ENCODE measurements around the gene TP53BP2. TPM values are rescaled to one million over a fixed set of nuclear protein-coding genes. Genes with fewer than 3 reads are reported as not detected.
A peak's percentile ranks its signal among the peaks of the same experiment; 100 is the strongest.

TP53BP2 gene
- total and polyA plus RNA-seq, 10 donors, result 5.2 to 50.7 (median 39.5) TPM

DNA sequence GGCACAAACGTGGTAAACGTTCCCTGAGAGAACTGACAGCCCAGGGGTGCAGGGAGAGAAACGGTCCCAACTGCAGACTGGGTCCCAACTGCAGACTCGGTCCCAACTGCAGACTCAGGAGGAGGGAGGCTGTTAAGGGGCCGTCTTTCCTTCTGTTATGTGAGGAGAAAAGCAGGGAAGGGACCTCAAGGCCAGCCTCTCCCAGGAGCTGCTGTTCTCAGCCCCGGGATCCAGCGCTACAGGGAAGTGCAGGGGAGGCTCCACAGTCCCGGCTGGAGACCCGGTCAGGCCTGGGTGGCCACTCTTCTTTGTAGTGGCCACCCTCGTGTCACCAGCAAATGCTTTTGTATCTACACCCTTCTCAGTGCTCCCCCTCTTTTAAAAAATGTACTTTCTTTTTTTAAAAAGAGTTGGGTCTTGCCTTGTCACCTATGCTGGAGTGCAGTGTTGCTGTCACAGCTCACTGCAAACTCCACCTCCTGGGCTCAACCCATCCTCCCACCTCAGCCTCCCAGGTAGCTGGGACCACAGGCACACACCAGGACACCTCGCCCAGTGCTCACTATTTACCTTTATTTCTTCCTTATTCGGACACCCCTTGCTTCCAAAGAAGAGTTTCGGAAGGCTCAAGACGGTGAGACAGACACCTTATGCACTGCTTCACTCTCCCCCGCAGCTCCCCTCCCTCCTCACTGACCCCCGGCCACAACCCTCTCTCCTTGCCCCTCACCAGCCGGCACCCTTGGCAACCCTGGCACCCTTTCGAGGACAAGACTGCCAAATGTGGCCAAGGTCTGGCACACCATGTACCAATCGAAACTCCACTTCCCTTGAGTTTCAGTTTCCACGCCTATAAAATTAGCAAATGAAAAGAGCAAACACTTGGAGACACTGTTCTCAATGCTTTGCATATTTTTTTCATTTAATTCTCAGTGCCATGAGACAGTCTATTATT lies 111.6 kb downstream of the TP53BP2 start:
- peaks cover 0 to 27% (median 0%) of the 10 kb centered on the region in 6 donors for H3K36me3 ChIP-seq
- no peak overlapping the region for H3K4me3 ChIP-seq
- TF ChIP-seq, protein P1, sequence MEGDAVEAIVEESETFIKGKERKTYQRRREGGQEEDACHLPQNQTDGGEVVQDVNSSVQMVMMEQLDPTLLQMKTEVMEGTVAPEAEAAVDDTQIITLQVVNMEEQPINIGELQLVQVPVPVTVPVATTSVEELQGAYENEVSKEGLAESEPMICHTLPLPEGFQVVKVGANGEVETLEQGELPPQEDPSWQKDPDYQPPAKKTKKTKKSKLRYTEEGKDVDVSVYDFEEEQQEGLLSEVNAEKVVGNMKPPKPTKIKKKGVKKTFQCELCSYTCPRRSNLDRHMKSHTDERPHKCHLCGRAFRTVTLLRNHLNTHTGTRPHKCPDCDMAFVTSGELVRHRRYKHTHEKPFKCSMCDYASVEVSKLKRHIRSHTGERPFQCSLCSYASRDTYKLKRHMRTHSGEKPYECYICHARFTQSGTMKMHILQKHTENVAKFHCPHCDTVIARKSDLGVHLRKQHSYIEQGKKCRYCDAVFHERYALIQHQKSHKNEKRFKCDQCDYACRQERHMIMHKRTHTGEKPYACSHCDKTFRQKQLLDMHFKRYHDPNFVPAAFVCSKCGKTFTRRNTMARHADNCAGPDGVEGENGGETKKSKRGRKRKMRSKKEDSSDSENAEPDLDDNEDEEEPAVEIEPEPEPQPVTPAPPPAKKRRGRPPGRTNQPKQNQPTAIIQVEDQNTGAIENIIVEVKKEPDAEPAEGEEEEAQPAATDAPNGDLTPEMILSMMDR (IDR thresholded peaks at IDR 0.05 in 8 of 11, conservative IDR thresholded peaks at IDR 0.05 in 3 of 11), result no peak
- TF ChIP-seq POLR2A (IDR thresholded peaks at IDR 0.05) (no peak), POLR2AphosphoS5 (IDR thresholded peaks at IDR 0.05) (no peak)
- H3K27ac ChIP-seq, result peak overlapping the region in 4 of 8 donors; percentile 26 to 57 (median 42)
- peaks cover 9 to 52% (median 36%) of the 10 kb centered on the region in 6 donors for H3K4me1 ChIP-seq
- intact Hi-C loops (cut with DNase I; ENCODE audit: low total_unique reads), result no loop called here
- no peaks in the 10 kb centered on the region for H3K27me3 ChIP-seq (replicated peaks in 1 of 7)
- 72 to 90% (median 76%) methylated on average over 20 of the region's 20 CpGs for WGBS, 5 donors
- H3K9me3 ChIP-seq, result no peaks in the 10 kb centered on the region
- DNase-seq, result no peak

DNA sequence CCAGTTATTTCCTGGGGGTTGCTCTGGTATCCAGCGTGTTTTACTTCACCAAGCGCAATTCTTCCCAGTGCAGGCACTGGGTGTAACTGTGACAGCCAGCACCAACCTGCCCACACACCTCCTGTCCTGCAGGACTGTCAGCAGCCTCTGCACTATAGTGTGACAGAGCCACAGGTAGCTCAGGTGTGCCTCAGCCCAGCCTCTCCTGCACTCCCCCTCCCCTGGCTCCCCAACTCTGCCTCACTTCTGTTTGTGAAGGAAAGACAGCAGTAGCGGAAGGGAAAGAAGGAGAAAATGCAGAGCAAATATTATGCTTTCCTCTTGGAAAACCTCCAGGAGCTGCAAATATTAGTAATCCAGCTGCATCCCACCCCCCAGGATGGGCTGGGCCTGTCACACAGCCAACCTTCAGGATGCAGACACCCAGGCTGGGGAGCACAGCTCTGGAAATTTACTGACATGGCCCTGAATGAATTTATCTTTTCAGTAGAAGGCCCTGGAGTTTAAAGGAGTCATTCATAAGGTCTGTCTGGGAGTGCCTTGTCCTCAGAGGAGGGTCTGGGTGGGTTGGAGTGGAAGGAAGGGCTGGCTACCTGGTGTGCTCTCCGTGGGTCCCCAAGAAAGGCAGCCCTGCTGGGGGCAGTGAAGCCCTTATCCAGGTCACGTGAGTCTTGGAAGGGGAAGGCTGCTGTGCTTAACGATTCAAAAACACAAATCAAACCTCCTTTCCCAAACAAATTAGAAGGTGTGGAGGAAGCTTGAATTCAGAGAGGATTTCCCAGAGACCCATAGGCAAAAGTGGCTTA lies 112.6 kb downstream of the TP53BP2 start:
- no peak overlapping the region for H3K4me3 ChIP-seq
- 67 to 79% (median 79%) methylated on average over 6 of the region's 6 CpGs for WGBS, 5 donors
- intact Hi-C loops (cut with DNase I; ENCODE audit: low total_unique reads), result no loop called here
- peaks cover 0 to 25% (median 0%) of the 10 kb centered on the region in 6 donors for H3K36me3 ChIP-seq
- H3K27me3 ChIP-seq (replicated peaks in 1 of 7), result no peaks in the 10 kb centered on the region
- peak overlapping the region in 4 of 8 donors; percentile 26 to 57 (median 42) for H3K27ac ChIP-seq
- no peak for DNase-seq
- no peak for TF ChIP-seq POLR2A (IDR thresholded peaks at IDR 0.05)
- TF ChIP-seq POLR2AphosphoS5 (IDR thresholded peaks at IDR 0.05), result no peak
- TF ChIP-seq, protein P1 (IDR thresholded peaks at IDR 0.05 in 8 of 11, conservative IDR thresholded peaks at IDR 0.05 in 3 of 11), result no peak
- peaks cover 9 to 54% (median 36%) of the 10 kb centered on the region in 6 donors for H3K4me1 ChIP-seq
- no peaks in the 10 kb centered on the region for H3K9me3 ChIP-seq

DNA sequence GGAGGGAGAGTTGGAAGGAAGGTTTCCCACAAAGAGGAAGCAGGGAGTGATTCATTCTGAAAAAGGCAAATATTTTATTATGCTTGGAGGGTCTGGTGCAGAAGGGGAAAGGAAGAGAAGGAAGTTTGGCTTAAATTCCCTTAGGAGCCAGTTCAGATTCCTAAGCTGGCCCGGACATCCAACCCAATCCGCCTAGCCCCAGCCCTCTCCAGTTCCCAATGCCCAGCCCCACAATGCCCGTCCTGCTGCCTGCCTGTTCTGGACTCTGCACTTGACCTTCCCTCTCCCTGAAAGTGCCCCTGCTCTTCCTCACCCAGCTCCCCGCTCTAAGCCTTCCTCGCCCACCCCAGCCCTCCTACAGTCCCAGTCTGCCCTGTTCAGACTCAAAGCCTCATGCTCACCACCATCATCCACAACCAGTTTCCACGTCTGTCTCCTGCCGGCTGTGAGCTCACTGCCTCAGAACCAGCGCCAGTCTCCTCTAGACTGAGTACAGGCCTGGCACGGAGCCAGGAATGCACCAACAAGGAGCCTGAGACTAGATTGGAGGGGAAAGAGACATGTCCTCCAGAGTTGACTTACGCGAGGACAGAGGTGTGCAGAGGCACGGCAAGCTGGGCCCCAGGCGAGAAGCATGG lies 114.5 kb downstream of the TP53BP2 start:
- H3K36me3 ChIP-seq, result peaks cover 0 to 32% (median 0%) of the 10 kb centered on the region in 6 donors
- H3K27ac ChIP-seq, result peak overlapping the region in 3 of 8 donors; percentile 25 to 55 (median 51)
- intact Hi-C loops (cut with DNase I; ENCODE audit: low total_unique reads), result no loop called here
- no peaks in the 10 kb centered on the region for H3K9me3 ChIP-seq
- WGBS, 5 donors, result 68 to 82% (median 73%) methylated on average over 11 to 13 of the region's 13 CpGs
- no peak for DNase-seq
- TF ChIP-seq POLR2AphosphoS5 (IDR thresholded peaks at IDR 0.05), result peak in 1 of 3 donors; percentile 27
- TF ChIP-seq, protein P1 (IDR thresholded peaks at IDR 0.05 in 8 of 11, conservative IDR thresholded peaks at IDR 0.05 in 3 of 11), result no peak
- H3K27me3 ChIP-seq (replicated peaks in 1 of 7), result no peaks in the 10 kb centered on the region
- peaks cover 20 to 72% (median 52%) of the 10 kb centered on the region in 6 donors for H3K4me1 ChIP-seq
- H3K4me3 ChIP-seq, result no peak overlapping the region
